Small intestine (tissue), 7 donors: ENCODE measurements around the gene PRDM2. TPM values are rescaled to one million over a fixed set of nuclear protein-coding genes. Genes with fewer than 3 reads are reported as not detected.
"Not testable (repeated sequence)": the region's sequence is repeated elsewhere in the genome, so short reads cannot be mapped to it uniquely, and the experiment has no call there.

Source experiments
- DNase-seq, 2 donors: peaks; one replicate each; pipeline versions ENCODE4 v3.0.0 to v3.0.0-alpha.2; 2013
- FAIRE-seq: peaks from 2 replicates; lab custom pipeline; 2012; peaks lifted over from hg19 to GRCh38; lab: Jason Lieb, UNC
- H3K27ac ChIP-seq, 3 donors: one replicate each; pipeline ENCODE4 v1.5.1; 2013; ENCODE audit warnings: low read length in 2 of 3, mild to moderate bottlenecking in 2 of 3, control low read depth in 1 of 3, inconsistent platforms in 1 of 3, low read depth in 1 of 3, moderate library complexity in 1 of 3
- H3K27me3 ChIP-seq, 3 donors: one replicate each; pipeline ENCODE4 v1.6.1; 2013; ENCODE audit warnings: low read length in 3 of 3, inconsistent platforms in 1 of 3; ENCODE audit not compliant: control insufficient read depth in 3 of 3, insufficient read depth in 3 of 3
- H3K36me3 ChIP-seq, 3 donors: one replicate each; pipeline ENCODE4 v1.6.1; 2013; ENCODE audit warnings: low read length in 3 of 3, inconsistent platforms in 1 of 3, low read depth in 1 of 3, mild to moderate bottlenecking in 1 of 3, moderate library complexity in 1 of 3; ENCODE audit not compliant: control insufficient read depth in 3 of 3, insufficient read depth in 2 of 3
- H3K4me1 ChIP-seq, 3 donors: one replicate each; pipeline ENCODE4 v1.6.1; 2013; ENCODE audit warnings: low read length in 2 of 3, inconsistent platforms in 1 of 3, low read depth in 1 of 3, mild to moderate bottlenecking in 1 of 3, moderate library complexity in 1 of 3; ENCODE audit not compliant: control insufficient read depth in 3 of 3, insufficient read depth in 2 of 3
- H3K4me3 ChIP-seq, 3 donors: one replicate each; pipeline ENCODE4 v1.5.1; 2013; ENCODE audit warnings: low read length in 3 of 3, control low read depth in 1 of 3, inconsistent platforms in 1 of 3, low read depth in 1 of 3, mild to moderate bottlenecking in 1 of 3, moderate library complexity in 1 of 3
- H3K9me3 ChIP-seq, 2 donors: one replicate each; pipeline ENCODE4 v1.6.1; 2013; ENCODE audit warnings: low read depth in 1 of 2, low read length in 1 of 2; ENCODE audit not compliant: control insufficient read depth in 2 of 2, insufficient read depth in 1 of 2
- WGBS, 3 donors: extraction: QIAGEN DNeasy Blood & Tissue Kit; methylation state at CpG; one replicate each; pipeline ENCODE4 v1.1.7; 2013; 5-methylcytosine and 5-hydroxymethylcytosine counted together
- polyA plus RNA-seq, 4 donors: library from polyadenylated mRNA; stranded (reverse) in 3 of 4; unstranded in 1 of 4; fragments of 200-250 nt in 3 of 4; fragments of 120-200 nt in 1 of 4; gene quantifications; one replicate each; pipeline versions ENCODE4 v1.2.1 to v1.2.3, GENCODE V29; 2013
- donor health status: healthy with polysubstance abuse.
- donor health status: control.
- donor health status: control.
- donor health status: Bipolar disorder and iron deficiency.
- donor health status: healthy.

PRDM2 gene
- polyA plus RNA-seq, 4 donors = 9.5 to 22.7 (median 11.7) TPM

DNA sequence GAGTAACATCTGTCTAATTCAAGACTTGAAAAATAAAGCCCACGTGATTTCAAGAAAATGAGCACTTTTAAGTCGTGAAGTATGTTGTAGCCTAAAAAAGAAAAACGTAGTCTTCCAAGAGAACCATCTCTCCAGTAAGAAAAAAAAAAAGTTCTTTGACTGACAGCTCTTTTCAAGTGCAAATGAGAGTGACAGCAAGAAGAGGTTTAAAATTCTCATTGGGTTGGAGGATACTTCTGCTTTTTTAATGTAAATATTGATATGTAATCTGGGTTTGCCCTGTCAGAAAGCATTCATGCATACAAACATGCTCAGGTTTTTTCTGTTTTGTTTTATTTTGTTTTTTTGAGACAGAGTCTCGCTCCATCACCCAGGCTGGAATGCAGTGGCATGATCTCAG is 32.3 kb upstream of the PRDM2 start:
- Histone ChIP-seq H3K36me3 (no peaks in the 10 kb centered on the region), H3K9me3 (no peaks in the 10 kb centered on the region), H3K27me3 (no peaks in the 10 kb centered on the region), H3K27ac (no peak overlapping the region), H3K4me1 (peaks cover 0 to 4% (median 0%) of the 10 kb centered on the region in 3 donors), H3K4me3 (no peak overlapping the region)
- DNase-seq = no peak
- FAIRE-seq = no peak
- WGBS, 3 donors = 72 to 81% (median 77%) methylated on average over 4 of the region's 4 CpGs

DNA sequence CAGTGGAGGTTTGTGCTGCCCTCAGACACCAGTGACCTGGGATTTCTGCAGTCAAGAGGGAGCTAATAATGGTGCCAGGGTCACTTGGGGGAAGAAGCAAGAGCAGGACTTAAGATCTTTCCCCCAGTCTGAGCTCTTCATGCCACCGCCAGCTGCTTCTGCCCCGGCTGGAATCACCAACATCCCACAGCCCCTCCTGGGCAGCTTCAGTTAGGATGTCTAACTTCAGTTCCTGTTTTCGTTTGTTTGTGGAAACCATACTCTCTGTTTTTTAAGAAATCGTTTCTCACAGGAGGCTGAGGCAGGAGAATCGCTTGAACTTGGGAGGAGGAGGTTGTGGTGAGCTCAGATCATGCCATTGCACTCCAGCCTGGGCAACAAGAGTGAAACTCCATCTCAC is 25.6 kb upstream of the PRDM2 start:
- H3K27ac ChIP-seq = no peak overlapping the region
- no peaks in the 10 kb centered on the region for H3K4me1 ChIP-seq
- no peaks in the 10 kb centered on the region for H3K36me3 ChIP-seq
- 50 to 76% (median 52%) methylated on average over 5 of the region's 5 CpGs for WGBS, 3 donors
- no peak for FAIRE-seq
- no peak for DNase-seq
- H3K27me3 ChIP-seq = peaks cover 0 to 6% (median 0%) of the 10 kb centered on the region in 3 donors
- no peak overlapping the region for H3K4me3 ChIP-seq
- no peaks in the 10 kb centered on the region for H3K9me3 ChIP-seq

DNA sequence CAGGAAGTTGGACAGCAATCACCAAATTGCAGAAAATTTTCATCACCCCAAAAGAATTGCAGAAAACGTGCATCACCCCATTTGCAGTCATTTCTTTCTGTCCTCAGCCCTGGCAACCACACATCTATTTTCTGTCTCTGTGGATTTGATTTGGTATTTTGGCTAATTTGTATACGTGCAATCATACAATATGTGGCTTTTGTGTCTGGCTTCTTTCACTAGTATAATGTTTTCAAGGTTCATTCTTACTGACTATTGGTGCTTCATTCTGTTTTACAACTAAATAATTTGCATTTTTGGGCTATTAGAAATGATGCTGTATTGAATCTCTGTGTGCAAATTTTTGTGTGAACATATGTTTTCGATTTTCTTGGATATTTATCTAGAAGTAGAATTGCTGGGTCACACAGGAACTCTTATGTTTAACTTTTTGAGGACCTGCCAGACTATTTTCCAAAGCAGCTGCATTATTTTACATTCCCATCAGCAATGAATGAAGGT is 24.8 kb upstream of the PRDM2 start:
- FAIRE-seq (no peak), DNase-seq (no peak)
- no peaks in the 10 kb centered on the region for H3K36me3 ChIP-seq
- H3K4me1 ChIP-seq = no peaks in the 10 kb centered on the region
- 46 to 55% (median 48%) methylated on average over 3 of the region's 3 CpGs for WGBS, 3 donors
- peaks cover 0 to 6% (median 0%) of the 10 kb centered on the region in 3 donors for H3K27me3 ChIP-seq
- no peaks in the 10 kb centered on the region for H3K9me3 ChIP-seq
- no peak overlapping the region for H3K27ac ChIP-seq
- no peak overlapping the region for H3K4me3 ChIP-seq

DNA sequence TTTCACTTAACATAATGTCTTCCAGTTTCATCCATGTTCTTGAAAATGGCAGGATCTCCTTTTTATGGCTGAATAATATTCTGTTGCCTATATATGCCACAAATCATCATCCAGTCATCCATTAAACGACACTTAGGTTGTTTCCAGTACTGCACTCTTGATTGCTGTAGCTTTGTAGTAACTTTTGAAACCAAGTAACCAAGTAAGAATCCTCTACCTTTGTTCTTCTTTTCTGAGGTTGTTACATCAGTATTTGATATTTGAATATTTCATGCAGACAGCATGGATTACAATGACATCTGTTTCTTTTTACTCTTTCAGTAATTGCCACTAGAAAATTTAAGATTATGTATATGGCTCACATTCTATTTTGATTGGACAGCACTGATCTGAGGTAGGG is 22.1 kb upstream of the PRDM2 start:
- DNase-seq (no peak), FAIRE-seq (no peak)
- Histone ChIP-seq H3K9me3 (no peaks in the 10 kb centered on the region), H3K27me3 (peaks cover 0 to 9% (median 0%) of the 10 kb centered on the region in 3 donors), H3K4me3 (no peak overlapping the region), H3K36me3 (no peaks in the 10 kb centered on the region), H3K27ac (no peak overlapping the region), H3K4me1 (no peaks in the 10 kb centered on the region)
- 72 to 79% (median 78%) methylated on average over 1 of the region's 1 CpG for WGBS, 3 donors

DNA sequence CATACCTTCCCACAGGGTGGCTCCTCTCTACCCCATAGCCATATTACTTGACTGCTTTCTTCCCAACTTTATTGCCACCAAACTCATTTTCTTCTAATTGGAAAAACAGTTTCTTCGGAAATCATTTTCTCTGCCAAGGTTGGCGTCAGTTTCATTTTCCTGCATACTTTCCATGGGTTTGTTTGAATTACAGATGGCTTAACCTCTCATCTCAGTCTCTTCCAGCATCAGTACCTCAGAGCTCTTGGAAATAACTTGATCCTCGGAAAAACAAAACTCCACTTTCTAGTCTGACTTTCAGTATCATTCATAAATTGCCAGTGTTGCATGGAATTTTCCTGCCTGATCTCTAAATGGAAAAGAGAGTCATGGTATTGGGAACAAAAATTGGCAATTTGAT is 20.3 kb upstream of the PRDM2 start:
- Histone ChIP-seq H3K4me1 (no peaks in the 10 kb centered on the region), H3K36me3 (no peaks in the 10 kb centered on the region), H3K4me3 (no peak overlapping the region), H3K27ac (no peak overlapping the region), H3K9me3 (no peaks in the 10 kb centered on the region), H3K27me3 (peaks cover 0 to 5% (median 0%) of the 10 kb centered on the region in 3 donors)
- 73 to 83% (median 77%) methylated on average over 3 of the region's 3 CpGs for WGBS, 3 donors
- no peak for DNase-seq
- FAIRE-seq = no peak

DNA sequence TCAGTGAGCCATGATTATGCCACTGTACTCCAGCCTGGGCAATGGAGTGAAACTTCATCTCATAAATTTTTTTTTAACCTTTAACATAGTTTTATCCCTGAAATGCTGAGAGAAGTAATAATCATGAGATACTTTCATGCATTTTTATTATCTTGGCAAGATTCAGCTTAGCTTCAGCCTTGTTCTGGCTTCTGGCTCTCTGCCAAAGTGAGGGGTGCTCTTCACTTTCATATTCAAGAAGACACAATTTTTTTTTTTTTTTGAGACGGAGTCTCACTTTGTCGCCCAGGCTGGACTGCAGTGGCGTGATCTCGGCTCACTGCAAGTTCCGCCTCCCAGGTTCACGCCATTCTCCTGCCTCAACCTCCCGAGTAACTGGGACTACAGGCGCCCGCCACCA is 19.4 kb upstream of the PRDM2 start:
- 87 to 94% (median 93%) methylated on average over 5 to 7 of the region's 9 CpGs for WGBS, 3 donors
- H3K27me3 ChIP-seq, DNase-seq, FAIRE-seq, H3K9me3 ChIP-seq, H3K4me3 ChIP-seq, H3K36me3 ChIP-seq, H3K4me1 ChIP-seq, H3K27ac ChIP-seq: not testable (repeated sequence)

DNA sequence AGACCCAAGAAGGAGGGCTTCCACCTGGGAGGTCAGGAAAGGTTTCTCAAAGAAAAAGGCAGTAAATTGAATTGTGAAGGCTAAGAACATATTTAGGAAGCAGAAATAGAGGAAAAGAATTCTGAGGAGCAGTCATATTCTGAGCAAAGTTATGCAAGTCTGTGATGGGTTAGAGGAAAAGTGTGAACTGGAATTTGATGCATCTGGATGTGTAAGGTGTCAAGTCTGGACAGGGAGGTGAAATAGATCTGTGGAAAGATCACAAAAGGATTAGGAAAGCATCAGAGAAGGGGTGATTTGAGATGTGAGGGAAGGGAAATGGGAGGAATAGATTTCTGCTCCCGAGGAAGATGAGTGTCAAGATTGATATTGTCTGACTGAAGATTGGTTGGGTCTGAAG is 18.1 kb upstream of the PRDM2 start:
- H3K27ac ChIP-seq = no peak overlapping the region
- no peaks in the 10 kb centered on the region for H3K36me3 ChIP-seq
- DNase-seq = no peak
- FAIRE-seq = no peak
- no peaks in the 10 kb centered on the region for H3K4me1 ChIP-seq
- H3K27me3 ChIP-seq = peaks cover 0 to 2% (median 0%) of the 10 kb centered on the region in 3 donors
- WGBS, 3 donors = 52 to 86% (median 68%) methylated on average over 1 of the region's 1 CpG
- no peak overlapping the region for H3K4me3 ChIP-seq
- H3K9me3 ChIP-seq = no peaks in the 10 kb centered on the region

DNA sequence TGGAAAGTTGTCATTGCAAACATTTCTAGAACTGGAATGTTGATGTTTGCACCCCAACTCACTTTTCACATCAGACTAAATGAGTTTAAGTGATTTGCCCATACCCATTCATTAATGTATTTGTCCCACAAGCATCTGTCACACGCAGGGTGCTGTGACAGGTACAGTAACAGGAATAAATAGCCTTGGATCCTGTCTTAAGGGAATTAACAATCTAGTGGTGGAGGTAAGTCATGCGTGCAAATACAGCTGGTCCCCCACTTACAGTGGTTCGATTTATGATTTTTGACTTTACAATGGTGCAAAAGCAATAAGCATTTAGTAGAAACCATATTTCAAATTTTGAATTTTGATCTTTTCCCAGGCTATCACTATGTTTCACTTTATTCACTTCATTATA is 17.5 kb upstream of the PRDM2 start:
- H3K27ac ChIP-seq = no peak overlapping the region
- H3K4me1 ChIP-seq = no peaks in the 10 kb centered on the region
- no peak overlapping the region for H3K4me3 ChIP-seq
- DNase-seq (no peak), FAIRE-seq (no peak)
- 82 to 84% (median 83%) methylated on average over 3 of the region's 3 CpGs for WGBS, 3 donors
- H3K9me3 ChIP-seq = no peaks in the 10 kb centered on the region
- H3K27me3 ChIP-seq = peaks cover 0 to 2% (median 0%) of the 10 kb centered on the region in 3 donors
- H3K36me3 ChIP-seq = no peaks in the 10 kb centered on the region

DNA sequence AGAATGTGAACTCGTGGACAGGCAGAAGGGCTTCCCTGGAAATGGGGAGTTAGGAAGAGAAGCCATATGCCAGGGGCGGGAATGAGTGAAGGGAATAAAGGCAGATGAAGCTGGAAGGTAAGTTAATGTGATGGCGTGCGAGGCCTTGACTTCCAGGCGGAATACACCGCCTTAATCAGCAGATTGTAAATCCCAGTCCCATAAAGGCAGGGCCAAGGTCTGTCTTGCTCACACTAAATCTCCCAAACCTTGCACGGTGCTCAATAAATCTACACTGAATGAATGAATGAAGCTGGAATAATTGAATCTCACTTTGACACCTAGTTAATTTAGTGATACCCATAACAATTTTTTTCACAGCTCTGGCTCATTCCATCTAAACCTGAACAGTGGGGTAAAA is 16.8 kb upstream of the PRDM2 start:
- FAIRE-seq = no peak
- H3K27ac ChIP-seq = no peak overlapping the region
- H3K4me1 ChIP-seq = no peaks in the 10 kb centered on the region
- 73 to 79% (median 74%) methylated on average over 7 of the region's 7 CpGs for WGBS, 3 donors
- no peak for DNase-seq
- H3K36me3 ChIP-seq = no peaks in the 10 kb centered on the region
- H3K9me3 ChIP-seq = no peaks in the 10 kb centered on the region
- peaks cover 0 to 2% (median 0%) of the 10 kb centered on the region in 3 donors for H3K27me3 ChIP-seq
- H3K4me3 ChIP-seq = no peak overlapping the region
